ENCODE data around the gene ARL6IP6.

DNA sequence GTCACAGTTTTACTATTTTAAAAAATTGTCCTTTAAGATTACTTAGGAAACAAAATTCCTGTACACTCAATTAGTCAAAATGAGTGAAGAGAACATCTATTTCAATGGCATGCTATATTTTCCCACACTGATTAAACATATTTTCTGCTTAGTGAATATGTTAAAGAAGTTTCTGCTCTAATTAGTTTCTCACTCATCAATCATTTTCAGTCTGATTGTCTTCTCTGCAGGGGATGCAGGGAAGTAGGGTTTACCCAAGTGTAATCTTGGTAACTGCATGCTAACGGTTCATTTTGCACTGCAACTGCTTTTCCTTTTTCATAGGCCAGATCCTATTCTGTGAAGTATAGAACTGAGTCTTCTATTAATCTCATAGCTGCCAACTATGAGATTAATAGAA lies 78.5 kb downstream of the ARL6IP6 start:
- TF ChIP-seq, protein P1, sequence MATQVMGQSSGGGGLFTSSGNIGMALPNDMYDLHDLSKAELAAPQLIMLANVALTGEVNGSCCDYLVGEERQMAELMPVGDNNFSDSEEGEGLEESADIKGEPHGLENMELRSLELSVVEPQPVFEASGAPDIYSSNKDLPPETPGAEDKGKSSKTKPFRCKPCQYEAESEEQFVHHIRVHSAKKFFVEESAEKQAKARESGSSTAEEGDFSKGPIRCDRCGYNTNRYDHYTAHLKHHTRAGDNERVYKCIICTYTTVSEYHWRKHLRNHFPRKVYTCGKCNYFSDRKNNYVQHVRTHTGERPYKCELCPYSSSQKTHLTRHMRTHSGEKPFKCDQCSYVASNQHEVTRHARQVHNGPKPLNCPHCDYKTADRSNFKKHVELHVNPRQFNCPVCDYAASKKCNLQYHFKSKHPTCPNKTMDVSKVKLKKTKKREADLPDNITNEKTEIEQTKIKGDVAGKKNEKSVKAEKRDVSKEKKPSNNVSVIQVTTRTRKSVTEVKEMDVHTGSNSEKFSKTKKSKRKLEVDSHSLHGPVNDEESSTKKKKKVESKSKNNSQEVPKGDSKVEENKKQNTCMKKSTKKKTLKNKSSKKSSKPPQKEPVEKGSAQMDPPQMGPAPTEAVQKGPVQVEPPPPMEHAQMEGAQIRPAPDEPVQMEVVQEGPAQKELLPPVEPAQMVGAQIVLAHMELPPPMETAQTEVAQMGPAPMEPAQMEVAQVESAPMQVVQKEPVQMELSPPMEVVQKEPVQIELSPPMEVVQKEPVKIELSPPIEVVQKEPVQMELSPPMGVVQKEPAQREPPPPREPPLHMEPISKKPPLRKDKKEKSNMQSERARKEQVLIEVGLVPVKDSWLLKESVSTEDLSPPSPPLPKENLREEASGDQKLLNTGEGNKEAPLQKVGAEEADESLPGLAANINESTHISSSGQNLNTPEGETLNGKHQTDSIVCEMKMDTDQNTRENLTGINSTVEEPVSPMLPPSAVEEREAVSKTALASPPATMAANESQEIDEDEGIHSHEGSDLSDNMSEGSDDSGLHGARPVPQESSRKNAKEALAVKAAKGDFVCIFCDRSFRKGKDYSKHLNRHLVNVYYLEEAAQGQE (IDR thresholded peaks at IDR 0.05; ENCODE audit: unreplicated experiment) = no peak
- TF ChIP-seq, protein P2, sequence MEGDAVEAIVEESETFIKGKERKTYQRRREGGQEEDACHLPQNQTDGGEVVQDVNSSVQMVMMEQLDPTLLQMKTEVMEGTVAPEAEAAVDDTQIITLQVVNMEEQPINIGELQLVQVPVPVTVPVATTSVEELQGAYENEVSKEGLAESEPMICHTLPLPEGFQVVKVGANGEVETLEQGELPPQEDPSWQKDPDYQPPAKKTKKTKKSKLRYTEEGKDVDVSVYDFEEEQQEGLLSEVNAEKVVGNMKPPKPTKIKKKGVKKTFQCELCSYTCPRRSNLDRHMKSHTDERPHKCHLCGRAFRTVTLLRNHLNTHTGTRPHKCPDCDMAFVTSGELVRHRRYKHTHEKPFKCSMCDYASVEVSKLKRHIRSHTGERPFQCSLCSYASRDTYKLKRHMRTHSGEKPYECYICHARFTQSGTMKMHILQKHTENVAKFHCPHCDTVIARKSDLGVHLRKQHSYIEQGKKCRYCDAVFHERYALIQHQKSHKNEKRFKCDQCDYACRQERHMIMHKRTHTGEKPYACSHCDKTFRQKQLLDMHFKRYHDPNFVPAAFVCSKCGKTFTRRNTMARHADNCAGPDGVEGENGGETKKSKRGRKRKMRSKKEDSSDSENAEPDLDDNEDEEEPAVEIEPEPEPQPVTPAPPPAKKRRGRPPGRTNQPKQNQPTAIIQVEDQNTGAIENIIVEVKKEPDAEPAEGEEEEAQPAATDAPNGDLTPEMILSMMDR (conservative IDR thresholded peaks at IDR 0.05; ENCODE audit: low read depth in 2 of 2) = no peak
- TF ChIP-seq POLR2AphosphoS5 (IDR thresholded peaks at IDR 0.05; ENCODE audit: low read depth) (no peak), EZH2 (IDR thresholded peaks at IDR 0.05; ENCODE audit: low read depth, unreplicated experiment) (no peak), JUNB (IDR thresholded peaks at IDR 0.05; ENCODE audit: unreplicated experiment) (no peak), NANOG (IDR thresholded peaks at IDR 0.05; ENCODE audit: borderline replicate concordance) (no peak), CREB1 (CRISPR knock-in tag; IDR thresholded peaks at IDR 0.05; ENCODE audit: low read depth) (no peak), EZH2phosphoT487 (IDR thresholded peaks at IDR 0.05; ENCODE audit: unreplicated experiment) (no peak), ZNF331 (CRISPR knock-in tag; IDR thresholded peaks at IDR 0.05; ENCODE audit: low read depth) (no peak), ZNF114 (CRISPR knock-in tag; IDR thresholded peaks at IDR 0.05) (no peak)
- TF ChIP-seq, protein P3, sequence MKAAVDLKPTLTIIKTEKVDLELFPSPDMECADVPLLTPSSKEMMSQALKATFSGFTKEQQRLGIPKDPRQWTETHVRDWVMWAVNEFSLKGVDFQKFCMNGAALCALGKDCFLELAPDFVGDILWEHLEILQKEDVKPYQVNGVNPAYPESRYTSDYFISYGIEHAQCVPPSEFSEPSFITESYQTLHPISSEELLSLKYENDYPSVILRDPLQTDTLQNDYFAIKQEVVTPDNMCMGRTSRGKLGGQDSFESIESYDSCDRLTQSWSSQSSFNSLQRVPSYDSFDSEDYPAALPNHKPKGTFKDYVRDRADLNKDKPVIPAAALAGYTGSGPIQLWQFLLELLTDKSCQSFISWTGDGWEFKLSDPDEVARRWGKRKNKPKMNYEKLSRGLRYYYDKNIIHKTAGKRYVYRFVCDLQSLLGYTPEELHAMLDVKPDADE (IDR thresholded peaks at IDR 0.05) = no peak
- TF ChIP-seq, protein P4, sequence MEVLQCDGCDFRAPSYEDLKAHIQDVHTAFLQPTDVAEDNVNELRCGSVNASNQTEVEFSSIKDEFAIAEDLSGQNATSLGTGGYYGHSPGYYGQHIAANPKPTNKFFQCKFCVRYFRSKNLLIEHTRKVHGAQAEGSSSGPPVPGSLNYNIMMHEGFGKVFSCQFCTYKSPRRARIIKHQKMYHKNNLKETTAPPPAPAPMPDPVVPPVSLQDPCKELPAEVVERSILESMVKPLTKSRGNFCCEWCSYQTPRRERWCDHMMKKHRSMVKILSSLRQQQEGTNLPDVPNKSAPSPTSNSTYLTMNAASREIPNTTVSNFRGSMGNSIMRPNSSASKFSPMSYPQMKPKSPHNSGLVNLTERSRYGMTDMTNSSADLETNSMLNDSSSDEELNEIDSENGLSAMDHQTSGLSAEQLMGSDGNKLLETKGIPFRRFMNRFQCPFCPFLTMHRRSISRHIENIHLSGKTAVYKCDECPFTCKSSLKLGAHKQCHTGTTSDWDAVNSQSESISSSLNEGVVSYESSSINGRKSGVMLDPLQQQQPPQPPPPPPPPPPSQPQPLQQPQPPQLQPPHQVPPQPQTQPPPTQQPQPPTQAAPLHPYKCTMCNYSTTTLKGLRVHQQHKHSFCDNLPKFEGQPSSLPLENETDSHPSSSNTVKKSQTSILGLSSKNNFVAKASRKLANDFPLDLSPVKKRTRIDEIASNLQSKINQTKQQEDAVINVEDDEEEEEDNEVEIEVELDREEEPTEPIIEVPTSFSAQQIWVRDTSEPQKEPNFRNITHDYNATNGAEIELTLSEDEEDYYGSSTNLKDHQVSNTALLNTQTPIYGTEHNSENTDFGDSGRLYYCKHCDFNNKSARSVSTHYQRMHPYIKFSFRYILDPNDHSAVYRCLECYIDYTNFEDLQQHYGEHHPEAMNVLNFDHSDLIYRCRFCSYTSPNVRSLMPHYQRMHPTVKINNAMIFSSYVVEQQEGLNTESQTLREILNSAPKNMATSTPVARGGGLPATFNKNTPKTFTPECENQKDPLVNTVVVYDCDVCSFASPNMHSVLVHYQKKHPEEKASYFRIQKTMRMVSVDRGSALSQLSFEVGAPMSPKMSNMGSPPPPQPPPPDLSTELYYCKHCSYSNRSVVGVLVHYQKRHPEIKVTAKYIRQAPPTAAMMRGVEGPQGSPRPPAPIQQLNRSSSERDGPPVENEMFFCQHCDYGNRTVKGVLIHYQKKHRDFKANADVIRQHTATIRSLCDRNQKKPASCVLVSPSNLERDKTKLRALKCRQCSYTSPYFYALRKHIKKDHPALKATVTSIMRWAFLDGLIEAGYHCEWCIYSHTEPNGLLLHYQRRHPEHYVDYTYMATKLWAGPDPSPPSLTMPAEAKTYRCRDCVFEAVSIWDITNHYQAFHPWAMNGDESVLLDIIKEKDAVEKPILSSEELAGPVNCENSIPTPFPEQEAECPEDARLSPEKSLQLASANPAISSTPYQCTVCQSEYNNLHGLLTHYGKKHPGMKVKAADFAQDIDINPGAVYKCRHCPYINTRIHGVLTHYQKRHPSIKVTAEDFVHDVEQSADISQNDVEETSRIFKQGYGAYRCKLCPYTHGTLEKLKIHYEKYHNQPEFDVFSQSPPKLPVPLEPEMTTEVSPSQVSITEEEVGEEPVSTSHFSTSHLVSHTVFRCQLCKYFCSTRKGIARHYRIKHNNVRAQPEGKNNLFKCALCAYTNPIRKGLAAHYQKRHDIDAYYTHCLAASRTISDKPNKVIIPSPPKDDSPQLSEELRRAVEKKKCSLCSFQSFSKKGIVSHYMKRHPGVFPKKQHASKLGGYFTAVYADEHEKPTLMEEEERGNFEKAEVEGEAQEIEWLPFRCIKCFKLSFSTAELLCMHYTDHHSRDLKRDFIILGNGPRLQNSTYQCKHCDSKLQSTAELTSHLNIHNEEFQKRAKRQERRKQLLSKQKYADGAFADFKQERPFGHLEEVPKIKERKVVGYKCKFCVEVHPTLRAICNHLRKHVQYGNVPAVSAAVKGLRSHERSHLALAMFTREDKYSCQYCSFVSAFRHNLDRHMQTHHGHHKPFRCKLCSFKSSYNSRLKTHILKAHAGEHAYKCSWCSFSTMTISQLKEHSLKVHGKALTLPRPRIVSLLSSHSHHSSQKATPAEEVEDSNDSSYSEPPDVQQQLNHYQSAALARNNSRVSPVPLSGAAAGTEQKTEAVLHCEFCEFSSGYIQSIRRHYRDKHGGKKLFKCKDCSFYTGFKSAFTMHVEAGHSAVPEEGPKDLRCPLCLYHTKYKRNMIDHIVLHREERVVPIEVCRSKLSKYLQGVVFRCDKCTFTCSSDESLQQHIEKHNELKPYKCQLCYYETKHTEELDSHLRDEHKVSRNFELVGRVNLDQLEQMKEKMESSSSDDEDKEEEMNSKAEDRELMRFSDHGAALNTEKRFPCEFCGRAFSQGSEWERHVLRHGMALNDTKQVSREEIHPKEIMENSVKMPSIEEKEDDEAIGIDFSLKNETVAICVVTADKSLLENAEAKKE (CRISPR knock-in tag; IDR thresholded peaks at IDR 0.05) = no peak
